ENCODE results near the gene METAP1. TPM values are rescaled to one million over a fixed set of nuclear protein-coding genes. Genes with fewer than 3 reads are reported as not detected.
A peak's percentile ranks its signal among the peaks of the same experiment; 100 is the strongest.

The METAP1 gene
- total RNA-seq, 3 donors from 2014 or later: 53.7 to 70.1 (median 55.0) TPM

DNA sequence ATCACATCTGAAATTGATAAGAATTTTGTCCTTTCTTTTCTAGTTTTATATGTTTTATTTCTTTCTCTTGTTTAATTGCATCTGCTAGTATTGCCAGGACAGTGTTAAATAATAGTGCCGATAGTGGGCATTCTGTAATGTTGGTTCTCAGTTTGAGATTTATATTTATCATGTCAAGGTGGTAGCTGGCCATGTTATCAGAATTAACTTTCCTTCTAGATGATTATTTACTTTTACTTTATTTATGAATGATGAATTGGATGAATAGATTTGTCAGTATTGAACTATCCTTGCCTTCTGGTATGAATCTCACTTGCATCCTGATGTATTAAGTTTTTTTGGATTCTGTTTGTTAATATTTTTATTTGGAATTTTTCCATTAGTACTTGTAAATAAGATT lies 42.7 kb downstream of the METAP1 start:
- no peak for DNase-seq
- no peak for ATAC-seq
- TF ChIP-seq, protein P1, sequence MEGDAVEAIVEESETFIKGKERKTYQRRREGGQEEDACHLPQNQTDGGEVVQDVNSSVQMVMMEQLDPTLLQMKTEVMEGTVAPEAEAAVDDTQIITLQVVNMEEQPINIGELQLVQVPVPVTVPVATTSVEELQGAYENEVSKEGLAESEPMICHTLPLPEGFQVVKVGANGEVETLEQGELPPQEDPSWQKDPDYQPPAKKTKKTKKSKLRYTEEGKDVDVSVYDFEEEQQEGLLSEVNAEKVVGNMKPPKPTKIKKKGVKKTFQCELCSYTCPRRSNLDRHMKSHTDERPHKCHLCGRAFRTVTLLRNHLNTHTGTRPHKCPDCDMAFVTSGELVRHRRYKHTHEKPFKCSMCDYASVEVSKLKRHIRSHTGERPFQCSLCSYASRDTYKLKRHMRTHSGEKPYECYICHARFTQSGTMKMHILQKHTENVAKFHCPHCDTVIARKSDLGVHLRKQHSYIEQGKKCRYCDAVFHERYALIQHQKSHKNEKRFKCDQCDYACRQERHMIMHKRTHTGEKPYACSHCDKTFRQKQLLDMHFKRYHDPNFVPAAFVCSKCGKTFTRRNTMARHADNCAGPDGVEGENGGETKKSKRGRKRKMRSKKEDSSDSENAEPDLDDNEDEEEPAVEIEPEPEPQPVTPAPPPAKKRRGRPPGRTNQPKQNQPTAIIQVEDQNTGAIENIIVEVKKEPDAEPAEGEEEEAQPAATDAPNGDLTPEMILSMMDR (IDR thresholded peaks at IDR 0.05): no peak
- no peaks in the 10 kb centered on the region for H3K4me1 ChIP-seq (ENCODE audit: low read depth)
- intact Hi-C loops (cut with DNase I, micrococcal nuclease): no loop called here
- H3K4me3 ChIP-seq: no peak overlapping the region
- H3K9me3 ChIP-seq: peaks cover 12% of the 10 kb centered on the region
- H3K36me3 ChIP-seq (ENCODE audit: low read depth): no peaks in the 10 kb centered on the region

DNA sequence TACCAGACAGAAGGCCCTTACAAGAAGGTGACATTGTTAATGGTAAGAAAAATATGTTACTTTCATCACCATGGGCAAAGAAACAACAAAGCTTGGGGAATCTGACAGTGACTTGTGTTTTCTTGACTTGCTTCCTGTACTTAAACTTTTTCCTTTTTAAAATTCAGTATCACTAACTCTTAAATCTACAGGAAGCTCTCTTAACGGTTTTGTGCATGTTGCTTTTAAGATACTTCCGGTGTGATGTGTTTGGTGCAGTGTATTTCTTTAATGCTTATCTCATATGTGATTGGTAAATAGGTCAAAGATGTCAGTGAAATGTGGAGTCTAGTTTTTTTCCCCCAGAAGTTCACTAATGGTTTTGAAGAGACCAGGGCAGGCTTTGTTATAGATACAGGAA lies 47.8 kb downstream of the METAP1 start:
- Histone ChIP-seq H3K4me1 (ENCODE audit: low read depth) (no peaks in the 10 kb centered on the region), H3K4me3 (no peak overlapping the region), H3K9me3 (peaks cover 2% of the 10 kb centered on the region), H3K36me3 (ENCODE audit: low read depth) (no peaks in the 10 kb centered on the region)
- intact Hi-C loops (cut with DNase I, micrococcal nuclease): no loop called here
- DNase-seq (no peak), ATAC-seq (peak; percentile 38)
- TF ChIP-seq, protein P1 (IDR thresholded peaks at IDR 0.05): no peak

DNA sequence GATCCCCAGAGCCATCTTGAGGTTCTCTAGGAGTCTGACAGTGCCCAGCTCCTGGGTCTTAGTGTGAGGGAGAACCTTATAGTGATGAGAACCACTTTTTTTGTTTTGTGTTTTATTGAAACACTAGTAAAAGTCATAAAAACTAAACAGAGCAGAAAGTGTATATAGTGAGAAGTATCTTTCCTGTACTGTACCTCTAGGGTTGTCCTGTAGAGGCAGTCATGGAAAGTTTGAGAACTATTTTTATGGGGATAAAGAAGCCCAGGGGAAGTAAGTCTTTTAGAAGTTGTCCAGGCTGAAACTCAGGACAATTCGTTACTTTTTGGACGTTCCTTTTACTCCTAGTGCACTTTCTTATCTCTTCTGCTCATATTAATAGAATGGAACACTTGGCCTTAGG lies 52.2 kb downstream of the METAP1 start:
- no peaks in the 10 kb centered on the region for H3K36me3 ChIP-seq (ENCODE audit: low read depth)
- no peaks in the 10 kb centered on the region for H3K9me3 ChIP-seq

DNA sequence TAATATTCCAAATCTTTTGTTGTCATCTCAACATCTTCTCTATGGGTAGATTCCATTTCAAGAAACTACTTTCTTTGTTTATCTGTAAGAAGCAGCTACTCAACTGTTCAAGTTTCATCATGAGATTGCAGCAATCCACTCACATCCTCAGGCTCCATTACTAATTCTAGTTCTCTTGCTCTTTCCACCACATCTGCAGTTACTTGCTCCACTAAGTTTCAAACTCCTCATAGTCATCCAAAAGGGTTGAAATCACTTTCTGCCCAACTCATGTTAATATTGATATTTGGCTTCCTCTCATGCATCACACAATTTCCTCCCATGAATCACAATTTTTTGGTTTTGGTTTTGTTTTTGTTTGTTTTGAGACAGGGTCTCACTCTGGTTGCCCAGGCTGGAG lies 57.4 kb downstream of the METAP1 start:
- H3K36me3 ChIP-seq (ENCODE audit: low read depth): no peaks in the 10 kb centered on the region
- no peaks in the 10 kb centered on the region for H3K9me3 ChIP-seq
- intact Hi-C loops (cut with DNase I, micrococcal nuclease): loop anchor here in 1 of 2 donors (10.0 kb wide), 1 partner anchor 48 kb away; no protein-coding TSS in a partner anchor
- DNase-seq (no peak), ATAC-seq (no peak)
- no peak overlapping the region for H3K4me3 ChIP-seq
- H3K4me1 ChIP-seq (ENCODE audit: low read depth): no peaks in the 10 kb centered on the region
- TF ChIP-seq, protein P1 (IDR thresholded peaks at IDR 0.05): no peak

More for the DNA sequence above, 52.2 kb downstream of the METAP1 start:
- no peak for ATAC-seq
- Histone ChIP-seq H3K4me3 (no peak overlapping the region), H3K4me1 (ENCODE audit: low read depth) (no peaks in the 10 kb centered on the region)
- no peak for DNase-seq
- TF ChIP-seq, protein P1 (IDR thresholded peaks at IDR 0.05): no peak
- intact Hi-C loops (cut with DNase I, micrococcal nuclease): no loop called here

DNA sequence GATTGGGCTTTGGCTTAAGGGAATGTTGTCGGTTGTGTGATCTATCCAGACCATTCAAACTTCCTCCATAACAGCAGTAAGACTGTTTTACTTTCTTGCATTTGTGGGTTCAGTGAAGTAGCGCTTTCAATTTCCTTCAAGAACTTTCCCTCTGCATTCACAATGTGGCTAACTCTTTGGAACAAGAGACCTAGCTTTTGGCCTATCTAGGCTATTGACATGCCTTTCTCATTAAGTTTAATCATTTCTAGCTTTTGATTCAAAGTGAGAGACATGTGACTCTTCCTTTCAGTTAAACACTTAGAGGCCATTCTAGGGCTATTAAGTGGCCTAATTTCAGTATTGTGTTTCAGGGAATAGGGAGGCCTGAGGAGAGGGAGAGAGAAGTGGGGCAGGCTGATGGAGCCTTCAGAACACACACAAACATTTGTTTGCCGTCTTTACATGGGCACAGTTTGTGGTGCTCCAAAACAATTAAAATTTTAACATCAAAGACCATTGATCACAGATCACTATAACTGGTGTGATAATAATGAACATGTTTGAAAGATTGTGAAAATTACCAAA lies 59.0 kb downstream of the METAP1 start:
- no peaks in the 10 kb centered on the region for H3K36me3 ChIP-seq (ENCODE audit: low read depth)
- TF ChIP-seq, protein P1 (IDR thresholded peaks at IDR 0.05): no peak
- DNase-seq: no peak

More for the DNA sequence above, 59.0 kb downstream of the METAP1 start:
- no peak for ATAC-seq
- no peaks in the 10 kb centered on the region for H3K9me3 ChIP-seq
- intact Hi-C loops (cut with DNase I, micrococcal nuclease): loop anchor here in 1 of 2 donors (10.0 kb wide), 1 partner anchor 50 kb away; no protein-coding TSS in a partner anchor
- no peaks in the 10 kb centered on the region for H3K4me1 ChIP-seq (ENCODE audit: low read depth)
- no peak overlapping the region for H3K4me3 ChIP-seq

All from mucosa of descending colon (tissue), 3 donors.